Activated naive CD4-positive, alpha-beta T cell treated with anti-CD3 and anti-CD28 coated beads, Interleukin-2, amount 10 ng/mL, durations not matched to agents 7 days and 5 days (primary cell): ENCODE measurements around the gene RNF126.
A peak's percentile ranks its signal among the peaks of the same experiment; 100 is the strongest.
"Not testable (repeated sequence)": the region's sequence is repeated elsewhere in the genome, so short reads cannot be mapped to it uniquely, and the experiment has no call there.

Source experiments
- CTCF ChIA-PET: fragments of 350-600 bp; sonication (Branson Sonifier 250); formaldehyde crosslinking; loops from one replicate; lab custom pipeline; 2021; ENCODE audit warnings: antibody characterized with exemption; lab: Charles Lee
- DNase-seq: peaks from one replicate; pipeline ENCODE4 v3.0.0-alpha.2; 2020
- H3K27ac Mint-ChIP-seq: one replicate; pipeline ENCODE4 v1.8.0; 2021; ENCODE audit warnings: mild to moderate bottlenecking, moderate library complexity, mixed read lengths
- H3K27me3 Mint-ChIP-seq: one replicate; pipeline ENCODE4 v1.8.0; 2021; ENCODE audit warnings: mild to moderate bottlenecking, mixed read lengths
- H3K36me3 Mint-ChIP-seq: one replicate; pipeline ENCODE4 v1.8.0; 2021; ENCODE audit warnings: mixed read lengths
- H3K4me1 Mint-ChIP-seq: one replicate; pipeline ENCODE4 v1.8.0; 2021; ENCODE audit warnings: mixed read lengths
- H3K4me3 Mint-ChIP-seq: one replicate; pipeline ENCODE4 v1.8.0; 2021; ENCODE audit warnings: mild to moderate bottlenecking, moderate library complexity, mixed read lengths
- H3K9me3 Mint-ChIP-seq: one replicate; pipeline ENCODE4 v1.8.0; 2021; ENCODE audit warnings: mixed read lengths

RNF126 gene

GRCh38 chr19:625257-625656 is 37.8 kb downstream of the RNF126 start:
- no peak for DNase-seq
- H3K36me3 Mint-ChIP-seq: peaks cover 22% of the 10 kb centered on the region
- no peak overlapping the region for H3K27ac Mint-ChIP-seq
- H3K9me3 Mint-ChIP-seq: no peaks in the 10 kb centered on the region
- no peaks in the 10 kb centered on the region for H3K27me3 Mint-ChIP-seq
- CTCF ChIA-PET: interaction anchor here (1.4 kb wide), 1 partner anchor 41 kb away, joined by 4 read pairs; no protein-coding TSS in a partner anchor
- peaks cover 6% of the 10 kb centered on the region for H3K4me1 Mint-ChIP-seq
- no peak overlapping the region for H3K4me3 Mint-ChIP-seq

GRCh38 chr19:624433-625109 is 38.4 kb downstream of the RNF126 start:
- DNase-seq: no peak
- no peaks in the 10 kb centered on the region for H3K27me3 Mint-ChIP-seq
- H3K4me3 Mint-ChIP-seq: no peak overlapping the region
- peaks cover 4% of the 10 kb centered on the region for H3K4me1 Mint-ChIP-seq
- no peaks in the 10 kb centered on the region for H3K9me3 Mint-ChIP-seq
- peaks cover 21% of the 10 kb centered on the region for H3K36me3 Mint-ChIP-seq
- no peak overlapping the region for H3K27ac Mint-ChIP-seq
- CTCF ChIA-PET: interaction anchor here (1.4 kb wide), 1 partner anchor 41 kb away, joined by 4 read pairs; no protein-coding TSS in a partner anchor

GRCh38 chr19:623974-624373 is 39.0 kb downstream of the RNF126 start:
- no peak for DNase-seq
- Mint-ChIP-seq H3K36me3 (peaks cover 20% of the 10 kb centered on the region), H3K4me3 (no peak overlapping the region), H3K27me3 (no peaks in the 10 kb centered on the region), H3K9me3 (no peaks in the 10 kb centered on the region), H3K27ac (no peak overlapping the region), H3K4me1 (peaks cover 3% of the 10 kb centered on the region)
- CTCF ChIA-PET: interaction anchor here (1.4 kb wide), 1 partner anchor 40 kb away, joined by 4 read pairs; no protein-coding TSS in a partner anchor

- no peak overlapping the region for H3K4me3 Mint-ChIP-seq
- no peak overlapping the region for H3K27ac Mint-ChIP-seq
- no peaks in the 10 kb centered on the region for H3K9me3 Mint-ChIP-seq
- H3K36me3 Mint-ChIP-seq: peaks cover 20% of the 10 kb centered on the region
- CTCF ChIA-PET: no interaction called here
- H3K4me1 Mint-ChIP-seq: no peaks in the 10 kb centered on the region
- H3K27me3 Mint-ChIP-seq: no peaks in the 10 kb centered on the region
- no peak for DNase-seq
Measured at GRCh38 chr19:623175-623916, 39.7 kb downstream of the RNF126 start.

GRCh38 chr19:622666-623065 is 40.3 kb downstream of the RNF126 start:
- Mint-ChIP-seq H3K4me3 (no peak overlapping the region), H3K9me3 (no peaks in the 10 kb centered on the region), H3K4me1 (no peaks in the 10 kb centered on the region), H3K36me3 (peaks cover 21% of the 10 kb centered on the region), H3K27ac (no peak overlapping the region), H3K27me3 (no peaks in the 10 kb centered on the region)
- no peak for DNase-seq
- CTCF ChIA-PET: no interaction called here

- Mint-ChIP-seq H3K36me3 (peaks cover 21% of the 10 kb centered on the region), H3K27ac (no peak overlapping the region)
- DNase-seq: no peak
Measured at GRCh38 chr19:621819-622218, 41.2 kb downstream of the RNF126 start.

GRCh38 chr19:621191-621590 is 41.8 kb downstream of the RNF126 start:
- H3K9me3 Mint-ChIP-seq, DNase-seq, H3K27ac Mint-ChIP-seq, CTCF ChIA-PET, H3K4me1 Mint-ChIP-seq, H3K27me3 Mint-ChIP-seq, H3K4me3 Mint-ChIP-seq: not testable (repeated sequence)
- peaks cover 21% of the 10 kb centered on the region for H3K36me3 Mint-ChIP-seq

More at GRCh38 chr19:621819-622218, 41.2 kb downstream of the RNF126 start:
- Mint-ChIP-seq H3K9me3 (no peaks in the 10 kb centered on the region), H3K27me3 (no peaks in the 10 kb centered on the region), H3K4me3 (no peak overlapping the region), H3K4me1 (no peaks in the 10 kb centered on the region)
- CTCF ChIA-PET: no interaction called here

GRCh38 chr19:620166-620862 is 42.7 kb downstream of the RNF126 start:
- peaks cover 22% of the 10 kb centered on the region for H3K36me3 Mint-ChIP-seq
- no peak overlapping the region for H3K27ac Mint-ChIP-seq
- CTCF ChIA-PET: no interaction called here
- H3K27me3 Mint-ChIP-seq: no peaks in the 10 kb centered on the region
- H3K9me3 Mint-ChIP-seq: no peaks in the 10 kb centered on the region
- H3K4me1 Mint-ChIP-seq: peaks cover 3% of the 10 kb centered on the region
- DNase-seq: no peak
- H3K4me3 Mint-ChIP-seq: no peak overlapping the region

GRCh38 chr19:619286-620002 is 43.6 kb downstream of the RNF126 start:
- DNase-seq: no peak
- no peaks in the 10 kb centered on the region for H3K27me3 Mint-ChIP-seq
- H3K36me3 Mint-ChIP-seq: peaks cover 28% of the 10 kb centered on the region
- H3K27ac Mint-ChIP-seq: no peak overlapping the region
- CTCF ChIA-PET: no interaction called here
- no peak overlapping the region for H3K4me3 Mint-ChIP-seq
- H3K4me1 Mint-ChIP-seq: peaks cover 3% of the 10 kb centered on the region
- H3K9me3 Mint-ChIP-seq: no peaks in the 10 kb centered on the region

GRCh38 chr19:618674-619285 is 44.2 kb downstream of the RNF126 start:
- Mint-ChIP-seq H3K27ac (no peak overlapping the region), H3K4me1 (peaks cover 5% of the 10 kb centered on the region), H3K27me3 (no peaks in the 10 kb centered on the region), H3K4me3 (no peak overlapping the region), H3K36me3 (peaks cover 31% of the 10 kb centered on the region), H3K9me3 (no peaks in the 10 kb centered on the region)
- CTCF ChIA-PET: no interaction called here
- no peak for DNase-seq

GRCh38 chr19:618247-618619 is 44.8 kb downstream of the RNF126 start:
- CTCF ChIA-PET: no interaction called here
- Mint-ChIP-seq H3K27ac (no peak overlapping the region), H3K9me3 (no peaks in the 10 kb centered on the region), H3K27me3 (no peaks in the 10 kb centered on the region), H3K4me1 (peaks cover 5% of the 10 kb centered on the region), H3K4me3 (no peak overlapping the region), H3K36me3 (peaks cover 32% of the 10 kb centered on the region)
- no peak for DNase-seq

GRCh38 chr19:617551-618246 is 45.3 kb downstream of the RNF126 start:
- no peaks in the 10 kb centered on the region for H3K9me3 Mint-ChIP-seq
- no peak for DNase-seq
- CTCF ChIA-PET: no interaction called here
- peaks cover 37% of the 10 kb centered on the region for H3K36me3 Mint-ChIP-seq
- H3K27me3 Mint-ChIP-seq: no peaks in the 10 kb centered on the region
- H3K4me3 Mint-ChIP-seq: no peak overlapping the region
- peak overlapping the region; percentile 49 for H3K27ac Mint-ChIP-seq
- peaks cover 10% of the 10 kb centered on the region for H3K4me1 Mint-ChIP-seq

GRCh38 chr19:616747-617526 is 46.1 kb downstream of the RNF126 start:
- no peak overlapping the region for H3K4me3 Mint-ChIP-seq
- H3K27ac Mint-ChIP-seq: no peak overlapping the region
- peaks cover 37% of the 10 kb centered on the region for H3K36me3 Mint-ChIP-seq
- H3K4me1 Mint-ChIP-seq: peaks cover 13% of the 10 kb centered on the region
- CTCF ChIA-PET: no interaction called here
- H3K27me3 Mint-ChIP-seq: no peaks in the 10 kb centered on the region
- no peak for DNase-seq
- H3K9me3 Mint-ChIP-seq: no peaks in the 10 kb centered on the region
